ENCODE measurements around the gene HDAC4.

DNA sequence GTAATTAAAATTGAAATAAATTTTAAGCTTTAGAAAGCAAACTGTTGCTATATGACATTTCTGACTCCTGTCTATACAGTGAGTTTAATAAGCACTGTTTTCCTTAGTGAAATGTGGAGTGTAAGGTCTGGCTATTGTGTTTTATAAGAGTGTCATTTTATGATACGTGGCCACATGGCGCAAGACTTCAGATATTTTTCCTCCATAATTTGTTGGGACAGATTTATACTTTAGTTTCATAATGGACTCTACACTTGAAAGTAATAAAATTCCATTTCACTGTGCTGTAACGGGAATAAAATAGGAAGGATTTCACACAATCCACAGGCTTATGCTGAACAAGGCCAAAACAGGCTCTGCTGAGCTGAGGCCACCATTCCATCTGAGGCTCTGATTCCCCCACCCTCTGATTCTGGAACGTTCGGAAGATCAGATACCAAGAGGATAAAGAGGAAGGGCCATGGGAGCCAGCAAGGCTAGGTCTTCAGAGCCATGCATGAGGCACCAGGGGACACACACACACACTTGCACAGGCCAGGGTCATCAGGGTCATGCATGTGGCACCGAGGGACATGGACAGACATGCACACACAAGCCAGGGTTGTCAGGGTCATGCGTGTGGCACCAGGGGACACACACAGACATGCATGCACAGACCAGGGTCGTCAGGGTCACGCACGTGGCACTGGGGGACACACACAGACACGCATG is 35.6 kb downstream of the HDAC4 start:
- TF ChIP-seq, protein P1, sequence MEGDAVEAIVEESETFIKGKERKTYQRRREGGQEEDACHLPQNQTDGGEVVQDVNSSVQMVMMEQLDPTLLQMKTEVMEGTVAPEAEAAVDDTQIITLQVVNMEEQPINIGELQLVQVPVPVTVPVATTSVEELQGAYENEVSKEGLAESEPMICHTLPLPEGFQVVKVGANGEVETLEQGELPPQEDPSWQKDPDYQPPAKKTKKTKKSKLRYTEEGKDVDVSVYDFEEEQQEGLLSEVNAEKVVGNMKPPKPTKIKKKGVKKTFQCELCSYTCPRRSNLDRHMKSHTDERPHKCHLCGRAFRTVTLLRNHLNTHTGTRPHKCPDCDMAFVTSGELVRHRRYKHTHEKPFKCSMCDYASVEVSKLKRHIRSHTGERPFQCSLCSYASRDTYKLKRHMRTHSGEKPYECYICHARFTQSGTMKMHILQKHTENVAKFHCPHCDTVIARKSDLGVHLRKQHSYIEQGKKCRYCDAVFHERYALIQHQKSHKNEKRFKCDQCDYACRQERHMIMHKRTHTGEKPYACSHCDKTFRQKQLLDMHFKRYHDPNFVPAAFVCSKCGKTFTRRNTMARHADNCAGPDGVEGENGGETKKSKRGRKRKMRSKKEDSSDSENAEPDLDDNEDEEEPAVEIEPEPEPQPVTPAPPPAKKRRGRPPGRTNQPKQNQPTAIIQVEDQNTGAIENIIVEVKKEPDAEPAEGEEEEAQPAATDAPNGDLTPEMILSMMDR (IDR thresholded peaks at IDR 0.05; ENCODE audit: control extremely low read depth in 1 of 3, insufficient read depth in 1 of 3, low read depth in 1 of 3, low read length in 3 of 3), result no peak
- TF ChIP-seq POLR2AphosphoS5 (IDR thresholded peaks at IDR 0.05; ENCODE audit: low read depth, low read length) (no peak), NRF1 (IDR thresholded peaks at IDR 0.05; ENCODE audit: low read depth, low read length) (no peak), RAD21 (IDR thresholded peaks at IDR 0.05 in 1 of 2, conservative IDR thresholded peaks at IDR 0.05 in 1 of 2; ENCODE audit: low read depth in 2 of 2, low read length in 2 of 2) (no peak), RFX5 (IDR thresholded peaks at IDR 0.05; ENCODE audit: borderline replicate concordance, low read depth, low read length) (no peak)
- TF ChIP-seq, protein P2, sequence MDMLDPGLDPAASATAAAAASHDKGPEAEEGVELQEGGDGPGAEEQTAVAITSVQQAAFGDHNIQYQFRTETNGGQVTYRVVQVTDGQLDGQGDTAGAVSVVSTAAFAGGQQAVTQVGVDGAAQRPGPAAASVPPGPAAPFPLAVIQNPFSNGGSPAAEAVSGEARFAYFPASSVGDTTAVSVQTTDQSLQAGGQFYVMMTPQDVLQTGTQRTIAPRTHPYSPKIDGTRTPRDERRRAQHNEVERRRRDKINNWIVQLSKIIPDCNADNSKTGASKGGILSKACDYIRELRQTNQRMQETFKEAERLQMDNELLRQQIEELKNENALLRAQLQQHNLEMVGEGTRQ (IDR thresholded peaks at IDR 0.05; ENCODE audit: low read length), result no peak

Data from H1 (cell line).